ENCODE data around the gene CYP4F2. TPM values are rescaled to one million over a fixed set of nuclear protein-coding genes. Genes with fewer than 3 reads are reported as not detected.

The CYP4F2 gene
- total and polyA plus RNA-seq, 9 of the 15 experiments (the other 6 are each of a cell fraction or from before 2014, with no cell fraction given): 0.10 to 0.56 (median 0.32) TPM; not detected in 2

- TF ChIP-seq ZNF311 (CRISPR knock-in tag; IDR thresholded peaks at IDR 0.05) (no peak), ZNF232 (CRISPR knock-in tag; IDR thresholded peaks at IDR 0.05) (no peak), TEAD1 (CRISPR knock-in tag; IDR thresholded peaks at IDR 0.05) (no peak), SLC30A9 (CRISPR knock-in tag; IDR thresholded peaks at IDR 0.05) (no peak), FOXM1 (IDR thresholded peaks at IDR 0.05; ENCODE audit: low read depth) (peak; percentile 53), FOXM1 (CRISPR knock-in tag; IDR thresholded peaks at IDR 0.05; ENCODE audit: low read depth) (no peak), ZNF583 (CRISPR knock-in tag; IDR thresholded peaks at IDR 0.05) (no peak), TFAM (CRISPR knock-in tag; conservative IDR thresholded peaks at IDR 0.05) (no peak), GATAD2A (IDR thresholded peaks at IDR 0.05) (no peak), MITF (IDR thresholded peaks at IDR 0.05) (no peak), SOX6 (IDR thresholded peaks at IDR 0.05) (0 out of 2 replicates have a peak, but pooled peaks have one; percentile 5), ZNF143 (CRISPR knock-in tag; IDR thresholded peaks at IDR 0.05) (no peak), MXD1 (CRISPR knock-in tag; IDR thresholded peaks at IDR 0.05; ENCODE audit: borderline replicate concordance, poor library complexity, severe bottlenecking) (peak; percentile 10), SIN3A (IDR thresholded peaks at IDR 0.05; ENCODE audit: borderline replicate concordance in 2 of 2, control insufficient read depth in 1 of 2, low read depth in 2 of 2, low read length in 2 of 2) (no peak), POLR2A (conservative IDR thresholded peaks at IDR 0.05) (peak; percentile 88), ZFP1 (CRISPR knock-in tag; IDR thresholded peaks at IDR 0.05) (0 out of 2 replicates have a peak, but pooled peaks have one; percentile 35), DNMT1 (IDR thresholded peaks at IDR 0.05) (no peak), RBFOX2 (IDR thresholded peaks at IDR 0.05; ENCODE audit: low read depth, low read length) (no peak), ELK1 (CRISPR knock-in tag; IDR thresholded peaks at IDR 0.05) (no peak), POLR2B (IDR thresholded peaks at IDR 0.05; ENCODE audit: low read depth, partially characterized antibody) (peak; percentile 82)
- TF ChIP-seq, protein P1, sequence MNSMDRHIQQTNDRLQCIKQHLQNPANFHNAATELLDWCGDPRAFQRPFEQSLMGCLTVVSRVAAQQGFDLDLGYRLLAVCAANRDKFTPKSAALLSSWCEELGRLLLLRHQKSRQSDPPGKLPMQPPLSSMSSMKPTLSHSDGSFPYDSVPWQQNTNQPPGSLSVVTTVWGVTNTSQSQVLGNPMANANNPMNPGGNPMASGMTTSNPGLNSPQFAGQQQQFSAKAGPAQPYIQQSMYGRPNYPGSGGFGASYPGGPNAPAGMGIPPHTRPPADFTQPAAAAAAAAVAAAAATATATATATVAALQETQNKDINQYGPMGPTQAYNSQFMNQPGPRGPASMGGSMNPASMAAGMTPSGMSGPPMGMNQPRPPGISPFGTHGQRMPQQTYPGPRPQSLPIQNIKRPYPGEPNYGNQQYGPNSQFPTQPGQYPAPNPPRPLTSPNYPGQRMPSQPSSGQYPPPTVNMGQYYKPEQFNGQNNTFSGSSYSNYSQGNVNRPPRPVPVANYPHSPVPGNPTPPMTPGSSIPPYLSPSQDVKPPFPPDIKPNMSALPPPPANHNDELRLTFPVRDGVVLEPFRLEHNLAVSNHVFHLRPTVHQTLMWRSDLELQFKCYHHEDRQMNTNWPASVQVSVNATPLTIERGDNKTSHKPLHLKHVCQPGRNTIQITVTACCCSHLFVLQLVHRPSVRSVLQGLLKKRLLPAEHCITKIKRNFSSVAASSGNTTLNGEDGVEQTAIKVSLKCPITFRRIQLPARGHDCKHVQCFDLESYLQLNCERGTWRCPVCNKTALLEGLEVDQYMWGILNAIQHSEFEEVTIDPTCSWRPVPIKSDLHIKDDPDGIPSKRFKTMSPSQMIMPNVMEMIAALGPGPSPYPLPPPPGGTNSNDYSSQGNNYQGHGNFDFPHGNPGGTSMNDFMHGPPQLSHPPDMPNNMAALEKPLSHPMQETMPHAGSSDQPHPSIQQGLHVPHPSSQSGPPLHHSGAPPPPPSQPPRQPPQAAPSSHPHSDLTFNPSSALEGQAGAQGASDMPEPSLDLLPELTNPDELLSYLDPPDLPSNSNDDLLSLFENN (IDR thresholded peaks at IDR 0.05; ENCODE audit: low read depth in 2 of 2, low read length in 2 of 2): no peak
- TF ChIP-seq, protein P2, sequence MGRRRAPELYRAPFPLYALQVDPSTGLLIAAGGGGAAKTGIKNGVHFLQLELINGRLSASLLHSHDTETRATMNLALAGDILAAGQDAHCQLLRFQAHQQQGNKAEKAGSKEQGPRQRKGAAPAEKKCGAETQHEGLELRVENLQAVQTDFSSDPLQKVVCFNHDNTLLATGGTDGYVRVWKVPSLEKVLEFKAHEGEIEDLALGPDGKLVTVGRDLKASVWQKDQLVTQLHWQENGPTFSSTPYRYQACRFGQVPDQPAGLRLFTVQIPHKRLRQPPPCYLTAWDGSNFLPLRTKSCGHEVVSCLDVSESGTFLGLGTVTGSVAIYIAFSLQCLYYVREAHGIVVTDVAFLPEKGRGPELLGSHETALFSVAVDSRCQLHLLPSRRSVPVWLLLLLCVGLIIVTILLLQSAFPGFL (CRISPR knock-in tag; IDR thresholded peaks at IDR 0.05): no peak
These were observed 60.6 kb downstream of the CYP4F2 start (continued) for GRCh38 chr19:15837221-15837731.

Data from K562 (cell line).